CD4-positive, alpha-beta T cell (primary cell): ENCODE measurements around the gene SPAAR. TPM values are rescaled to one million over a fixed set of nuclear protein-coding genes. Genes with fewer than 3 reads are reported as not detected.

ENCODE experiments used
- ATAC-seq: fragments of 200-7000 bp; cut with Tn5 transposase; one replicate; pipeline ENCODE4 v1.10.0; 2022; ENCODE audit warnings: mild to moderate bottlenecking; ENCODE audit not compliant: poor library complexity
- CTCF ChIA-PET: fragments of 350-600 bp; sonication (Branson Sonifier 250); formaldehyde crosslinking; loops from one replicate; lab custom pipeline; 2021; ENCODE audit warnings: antibody characterized with exemption, inconsistent platforms; lab: Charles Lee
- POLR2A ChIA-PET: fragments of 350-600 bp; sonication (Branson Sonifier 250); formaldehyde crosslinking; loops from one replicate; lab custom pipeline; 2021; ENCODE audit warnings: antibody characterized with exemption, inconsistent platforms; lab: Charles Lee
- DNase-seq, 14 experiments: peaks; one replicate each; pipeline ENCODE4 v3.0.0-alpha.2; 2013 to 2020; ENCODE audit warnings: mixed read lengths in 2 of 14
- H3K27ac ChIP-seq, 2 donors: one replicate each; pipeline versions ENCODE4 v1.5.1 to v1.7.0; 2013; ENCODE audit warnings: low read length in 2 of 2, low read depth in 1 of 2, mild to moderate bottlenecking in 1 of 2
- H3K27me3 ChIP-seq, 2 experiments: 1 replicate in 1 of 2; 2 replicates in 1 of 2; pipeline versions ENCODE4 v1.6.1 to v1.7.0; 2013; ENCODE audit warnings: low read length in 2 of 2, control low read depth in 1 of 2, mild to moderate bottlenecking in 1 of 2, moderate library complexity in 1 of 2; ENCODE audit not compliant: insufficient read depth in 2 of 2, control insufficient read depth in 1 of 2
- H3K36me3 ChIP-seq: one replicate; pipeline ENCODE4 v1.6.1; 2013; ENCODE audit warnings: low read length, control low read depth; ENCODE audit not compliant: insufficient read depth
- H3K4me1 ChIP-seq: one replicate; pipeline ENCODE4 v1.6.1; 2013; ENCODE audit warnings: low read length, control low read depth; ENCODE audit not compliant: insufficient read depth
- H3K4me3 ChIP-seq: one replicate; pipeline ENCODE4 v1.5.1; 2013; ENCODE audit warnings: mild to moderate bottlenecking, low read length, moderate library complexity
- H3K9me3 ChIP-seq, 2 experiments: 1 replicate in 1 of 2; 2 replicates in 1 of 2; pipeline versions ENCODE4 v1.6.1 to v1.7.0; 2013; ENCODE audit warnings: low read length in 2 of 2, mild to moderate bottlenecking in 2 of 2, control low read depth in 1 of 2, moderate library complexity in 1 of 2; ENCODE audit not compliant: control insufficient read depth in 1 of 2, insufficient read depth in 1 of 2
- H3K27ac Mint-ChIP-seq: one replicate; pipeline ENCODE4 v1.8.0; 2020; ENCODE audit warnings: mixed read lengths
- H3K27me3 Mint-ChIP-seq: one replicate; pipeline ENCODE4 v1.8.0; 2021; ENCODE audit warnings: mixed read lengths
- H3K36me3 Mint-ChIP-seq: one replicate; pipeline ENCODE4 v1.8.0; 2021; ENCODE audit warnings: low read depth, mixed read lengths
- H3K4me1 Mint-ChIP-seq: one replicate; pipeline ENCODE4 v1.8.0; 2021; ENCODE audit warnings: low read depth, mixed read lengths
- H3K4me3 Mint-ChIP-seq: one replicate; pipeline ENCODE4 v1.8.0; 2020; ENCODE audit warnings: mild to moderate bottlenecking, mixed read lengths
- H3K9me3 Mint-ChIP-seq: one replicate; pipeline ENCODE4 v1.8.0; 2020; ENCODE audit warnings: mixed read lengths
- CTCF ChIP-seq: fragments of 200-600 bp; IDR thresholded peaks from one replicate; pipeline ENCODE4 v1.8.0; 2022; ENCODE audit warnings: antibody characterized with exemption, mild to moderate bottlenecking
- intact Hi-C, 2 experiments: fragments of 100-400 bp; cut with DNase I in 1 of 2; cut with micrococcal nuclease in 1 of 2; formaldehyde crosslinking; loops; one replicate each; pipeline versions ENCODE4 v1.15.1 to v1.9.0; 2023 to 2025; cut with DNase I, micrococcal nuclease
- total RNA-seq, 174 experiments: library from RNA in 2 of 174; stranded (reverse) in 2 of 174; gene quantifications; one replicate each; pipeline ENCODE4 v1.2.3 and lab custom pipeline; 2021 to 2026

Gene SPAAR
- total RNA-seq, 2 experiments from 2014 or later = not detected

- Histone ChIP-seq H3K4me1 (peaks cover 4% of the 10 kb centered on the region), H3K27me3 (peaks cover 0 to under 1% of the 10 kb centered on the region in 2 experiments), H3K36me3 (no peaks in the 10 kb centered on the region), H3K27ac (no peak overlapping the region), H3K9me3 (no peaks in the 10 kb centered on the region), H3K4me3 (no peak overlapping the region)
- Mint-ChIP-seq H3K4me3 (no peak overlapping the region), H3K4me1 (peaks cover 7% of the 10 kb centered on the region), H3K9me3 (no peaks in the 10 kb centered on the region), H3K36me3 (no peaks in the 10 kb centered on the region), H3K27me3 (peaks cover 9% of the 10 kb centered on the region), H3K27ac (no peak overlapping the region)
- intact Hi-C loops = no loop called here
- DNase-seq (no peak), ATAC-seq (no peak)
- ChIA-PET POLR2A (no interaction called here), CTCF (no interaction called here)
- TF ChIP-seq CTCF = no peak
Measured at GRCh38 chr9:35898337-35898736, 11.0 kb upstream of the SPAAR start.

GRCh38 chr9:35899021-35899420 lies 10.3 kb upstream of the SPAAR start:
- Mint-ChIP-seq H3K4me3 (no peak overlapping the region), H3K9me3 (no peaks in the 10 kb centered on the region), H3K4me1 (peaks cover 10% of the 10 kb centered on the region), H3K36me3 (no peaks in the 10 kb centered on the region), H3K27ac (no peak overlapping the region), H3K27me3 (peaks cover 3% of the 10 kb centered on the region)
- H3K4me1 ChIP-seq = peaks cover 8% of the 10 kb centered on the region
- H3K27ac ChIP-seq = no peak overlapping the region
- H3K4me3 ChIP-seq = no peak overlapping the region
- ATAC-seq (no peak), DNase-seq (no peak)
- ChIA-PET CTCF (no interaction called here), POLR2A (no interaction called here)
- no peaks in the 10 kb centered on the region for H3K27me3 ChIP-seq
- intact Hi-C loops = no loop called here
- TF ChIP-seq CTCF = no peak
- H3K36me3 ChIP-seq = no peaks in the 10 kb centered on the region
- no peaks in the 10 kb centered on the region for H3K9me3 ChIP-seq

GRCh38 chr9:35903049-35903448 lies 6.2 kb upstream of the SPAAR start:
- no peaks in the 10 kb centered on the region for H3K36me3 ChIP-seq
- peak; percentile 88 for TF ChIP-seq CTCF
- H3K4me3 ChIP-seq = no peak overlapping the region
- ATAC-seq (peak; percentile 84), DNase-seq (peak in 6 of 14 experiments; percentile 23 to 80 (median 64))
- intact Hi-C loops = loop anchor here (1.0 kb wide), 2 partner anchors 42 to 120 kb away; no protein-coding TSS in a partner anchor
- peaks cover 3% of the 10 kb centered on the region for H3K27me3 Mint-ChIP-seq
- H3K4me1 ChIP-seq = peaks cover 46% of the 10 kb centered on the region
- H3K36me3 Mint-ChIP-seq = no peaks in the 10 kb centered on the region
- H3K9me3 ChIP-seq = no peaks in the 10 kb centered on the region
- ChIA-PET CTCF (interaction anchor here (0.6 to 3.0 kb wide), 5 partner anchors 9 to 121 kb away, joined by 3 to 24 read pairs (median 6); no protein-coding TSS in a partner anchor), POLR2A (interaction anchor here (0.7 to 1.2 kb wide), 4 partner anchors 8 to 41 kb away, joined by 3 to 4 read pairs (median 3); no protein-coding TSS in a partner anchor)
- H3K4me3 Mint-ChIP-seq = no peak overlapping the region
- H3K27ac Mint-ChIP-seq = no peak overlapping the region
- H3K9me3 Mint-ChIP-seq = no peaks in the 10 kb centered on the region
- no peaks in the 10 kb centered on the region for H3K27me3 ChIP-seq
- no peak overlapping the region for H3K27ac ChIP-seq
- peaks cover 45% of the 10 kb centered on the region for H3K4me1 Mint-ChIP-seq
